Measurements from ENCODE around the gene MAT2A.

Gene MAT2A

DNA sequence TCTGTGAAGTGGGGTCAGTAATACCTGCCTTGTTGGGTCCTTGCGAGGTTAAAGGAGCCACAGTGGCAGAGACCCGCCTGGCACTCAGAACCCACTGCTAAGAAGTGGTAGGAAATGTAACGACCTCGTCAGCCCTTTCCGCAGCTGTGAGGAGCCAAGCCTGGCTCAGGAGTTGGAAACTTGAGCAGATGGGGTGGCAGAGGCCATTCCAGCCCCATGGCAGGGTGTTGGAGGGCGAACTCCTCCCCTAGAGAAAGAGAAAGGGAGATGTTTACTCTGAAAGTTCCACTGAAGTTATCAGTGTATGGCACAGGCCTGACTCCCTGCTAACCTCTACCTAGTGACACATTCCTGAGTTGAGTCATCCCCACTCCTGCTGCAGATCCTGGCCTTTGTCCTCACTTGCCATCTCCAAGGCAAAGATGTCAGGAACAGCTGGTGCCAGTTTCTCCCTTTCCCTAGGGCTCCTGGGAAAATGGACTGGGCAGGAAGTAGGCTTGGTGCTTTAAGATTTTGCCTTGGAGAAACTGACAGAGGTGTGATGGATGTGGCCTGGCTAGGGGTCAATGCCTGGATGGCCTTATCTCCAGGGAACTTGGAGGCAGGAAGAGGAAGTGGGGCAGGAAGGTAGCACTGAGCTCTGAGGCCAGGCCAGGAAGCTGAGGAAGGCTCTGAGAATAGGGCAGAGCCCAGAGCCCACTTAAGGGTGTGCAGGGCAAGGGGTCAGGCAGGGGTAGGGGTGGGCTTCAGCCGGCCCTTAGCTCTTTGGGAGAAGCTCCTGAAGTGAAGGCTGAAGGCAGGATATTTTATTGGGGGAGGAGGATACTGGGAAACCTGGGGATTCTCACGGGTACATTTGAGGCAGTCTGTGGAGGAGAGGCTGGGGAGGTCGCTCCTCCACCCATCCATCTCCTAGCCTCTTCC, 46.2 kb downstream of the MAT2A start:
- no peak for DNase-seq (ENCODE audit: extremely low spot score)
- ChIA-PET POLR2A (interaction anchor here (1.0 to 4.5 kb wide), 2 partner anchors 9 to 17 kb away, joined by 4 to 28 read pairs; partner anchors contain the start of genes RNF181 and TMEM150A), CTCF (no interaction called here)
- TF ChIP-seq SP1 (IDR thresholded peaks at IDR 0.05) = no peak
- TF ChIP-seq ELF4 (IDR thresholded peaks at IDR 0.05) = no peak
- TF ChIP-seq BHLHE40 (IDR thresholded peaks at IDR 0.05; ENCODE audit: borderline replicate concordance) = no peak
- TF ChIP-seq HDGF (IDR thresholded peaks at IDR 0.05; ENCODE audit: borderline replicate concordance) = no peak
- TF ChIP-seq SUZ12 (IDR thresholded peaks at IDR 0.05) = no peak
- TF ChIP-seq FOXM1 (IDR thresholded peaks at IDR 0.05; ENCODE audit: borderline replicate concordance) = no peak
- TF ChIP-seq LEF1 (IDR thresholded peaks at IDR 0.05; ENCODE audit: borderline replicate concordance) = no peak
- TF ChIP-seq FOXK2 (IDR thresholded peaks at IDR 0.05) = no peak
- TF ChIP-seq, protein P1, sequence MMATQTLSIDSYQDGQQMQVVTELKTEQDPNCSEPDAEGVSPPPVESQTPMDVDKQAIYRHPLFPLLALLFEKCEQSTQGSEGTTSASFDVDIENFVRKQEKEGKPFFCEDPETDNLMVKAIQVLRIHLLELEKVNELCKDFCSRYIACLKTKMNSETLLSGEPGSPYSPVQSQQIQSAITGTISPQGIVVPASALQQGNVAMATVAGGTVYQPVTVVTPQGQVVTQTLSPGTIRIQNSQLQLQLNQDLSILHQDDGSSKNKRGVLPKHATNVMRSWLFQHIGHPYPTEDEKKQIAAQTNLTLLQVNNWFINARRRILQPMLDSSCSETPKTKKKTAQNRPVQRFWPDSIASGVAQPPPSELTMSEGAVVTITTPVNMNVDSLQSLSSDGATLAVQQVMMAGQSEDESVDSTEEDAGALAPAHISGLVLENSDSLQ (IDR thresholded peaks at IDR 0.05) = no peak
- TF ChIP-seq CTBP1 (IDR thresholded peaks at IDR 0.05; ENCODE audit: borderline replicate concordance) = no peak
- no peak for TF ChIP-seq ZNF384 (IDR thresholded peaks at IDR 0.05)
- no peak for TF ChIP-seq ARNT (IDR thresholded peaks at IDR 0.05)
- TF ChIP-seq NFRKB (IDR thresholded peaks at IDR 0.05) = no peak
- TF ChIP-seq L3MBTL2 (conservative IDR thresholded peaks at IDR 0.05) = no peak
- no peak for TF ChIP-seq FOXA1 (IDR thresholded peaks at IDR 0.05)
- no peak for TF ChIP-seq TARDBP (IDR thresholded peaks at IDR 0.05)

DNA sequence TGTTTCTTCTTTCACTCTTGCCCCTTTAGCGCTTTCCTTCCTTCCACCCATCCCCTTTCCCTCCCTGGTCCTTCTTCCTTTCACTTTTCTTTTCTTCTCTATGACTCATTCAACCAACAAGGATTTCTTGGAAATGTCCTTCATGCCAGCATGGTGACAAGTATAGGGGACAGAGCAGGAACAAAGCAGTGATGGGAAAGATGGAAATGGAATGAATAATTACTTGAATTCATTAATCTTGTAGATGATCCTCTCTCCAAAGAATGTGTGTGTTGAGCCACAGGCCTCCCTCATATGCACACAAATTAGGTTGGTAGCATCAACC, 46.8 kb downstream of the MAT2A start:
- no peak for TF ChIP-seq CTBP1 (IDR thresholded peaks at IDR 0.05; ENCODE audit: borderline replicate concordance)
- no peak for TF ChIP-seq TARDBP (IDR thresholded peaks at IDR 0.05)
- no peak for TF ChIP-seq ZNF384 (IDR thresholded peaks at IDR 0.05)
- POLR2A ChIA-PET = interaction anchor here (4.5 kb wide), 1 partner anchor 9 kb away, joined by 28 read pairs; the partner anchor contains the start of gene RNF181
- CTCF ChIA-PET = no interaction called here
- no peak for DNase-seq (ENCODE audit: extremely low spot score)

DNA sequence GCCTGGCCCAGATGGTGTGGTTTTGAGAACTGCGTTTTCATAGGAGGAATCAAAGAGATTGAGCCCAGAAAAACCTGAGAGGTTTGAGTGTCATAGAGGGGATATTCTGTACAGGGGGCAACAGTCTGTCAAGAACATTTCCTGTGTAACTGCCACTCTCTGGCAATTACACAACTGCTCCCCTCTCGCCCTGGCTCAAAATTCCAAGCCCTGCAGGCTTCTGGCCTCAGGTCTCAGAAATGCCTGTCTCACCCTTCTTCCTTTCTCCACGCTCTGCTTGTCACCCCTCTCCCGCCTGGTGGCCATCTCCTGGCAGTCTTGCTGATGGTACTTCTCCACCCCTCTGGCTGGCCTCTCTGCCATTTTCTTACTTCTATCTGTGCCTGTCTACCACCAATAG, 49.3 kb downstream of the MAT2A start:
- POLR2A ChIA-PET = interaction anchor here (0.6 to 2.0 kb wide), 2 partner anchors 13 to 28 kb away, joined by 3 to 8 read pairs; partner anchors contain the start of gene GGCX
- TF ChIP-seq FOXK2 (IDR thresholded peaks at IDR 0.05) (no peak), FOXM1 (IDR thresholded peaks at IDR 0.05; ENCODE audit: borderline replicate concordance) (no peak), ELF4 (IDR thresholded peaks at IDR 0.05) (no peak), HDGF (IDR thresholded peaks at IDR 0.05; ENCODE audit: borderline replicate concordance) (no peak), NFRKB (IDR thresholded peaks at IDR 0.05) (no peak), SUZ12 (IDR thresholded peaks at IDR 0.05) (no peak), ARNT (IDR thresholded peaks at IDR 0.05) (no peak), ZNF384 (IDR thresholded peaks at IDR 0.05) (no peak), CTBP1 (IDR thresholded peaks at IDR 0.05; ENCODE audit: borderline replicate concordance) (no peak), TARDBP (IDR thresholded peaks at IDR 0.05) (no peak), SP1 (IDR thresholded peaks at IDR 0.05) (no peak)
- TF ChIP-seq, protein P1 (IDR thresholded peaks at IDR 0.05) = no peak
- no peak for DNase-seq (ENCODE audit: extremely low spot score)
- CTCF ChIA-PET = interaction anchor here (0.6 kb wide), 1 partner anchor 28 kb away, joined by 3 read pairs; no protein-coding TSS in a partner anchor

DNA sequence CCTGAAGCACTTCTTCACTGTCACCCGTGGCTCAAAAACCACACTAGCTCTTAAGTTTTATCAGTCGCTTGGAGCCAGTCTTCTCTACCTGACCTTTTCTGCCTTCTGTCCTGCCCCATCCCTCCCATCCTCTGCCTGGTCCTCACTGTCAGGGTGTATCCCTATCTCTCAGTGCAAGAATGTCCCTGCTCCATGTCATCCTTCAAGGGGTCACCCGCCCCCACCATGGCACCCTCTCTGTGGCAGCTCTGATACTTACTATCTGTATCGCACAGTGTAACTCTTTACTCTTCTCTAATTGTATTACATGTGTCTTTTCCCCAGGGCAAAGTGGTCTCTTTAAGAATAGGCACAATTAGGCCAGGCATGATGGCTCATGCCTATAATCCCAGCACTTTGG, 49.7 kb downstream of the MAT2A start:
- TF ChIP-seq FOXM1 (IDR thresholded peaks at IDR 0.05; ENCODE audit: borderline replicate concordance) (no peak), FOXA1 (IDR thresholded peaks at IDR 0.05) (no peak), SP1 (IDR thresholded peaks at IDR 0.05) (no peak), ARNT (IDR thresholded peaks at IDR 0.05) (no peak), BHLHE40 (IDR thresholded peaks at IDR 0.05; ENCODE audit: borderline replicate concordance) (no peak)
- TF ChIP-seq, protein P1 (IDR thresholded peaks at IDR 0.05) = no peak
- POLR2A ChIA-PET = interaction anchor here (2.0 kb wide), 1 partner anchor 28 kb away, joined by 8 read pairs; the partner anchor contains the start of gene GGCX
- CTCF ChIA-PET = interaction anchor here (0.6 kb wide), 1 partner anchor 28 kb away, joined by 3 read pairs; no protein-coding TSS in a partner anchor
- no peak for DNase-seq (ENCODE audit: extremely low spot score)

DNA sequence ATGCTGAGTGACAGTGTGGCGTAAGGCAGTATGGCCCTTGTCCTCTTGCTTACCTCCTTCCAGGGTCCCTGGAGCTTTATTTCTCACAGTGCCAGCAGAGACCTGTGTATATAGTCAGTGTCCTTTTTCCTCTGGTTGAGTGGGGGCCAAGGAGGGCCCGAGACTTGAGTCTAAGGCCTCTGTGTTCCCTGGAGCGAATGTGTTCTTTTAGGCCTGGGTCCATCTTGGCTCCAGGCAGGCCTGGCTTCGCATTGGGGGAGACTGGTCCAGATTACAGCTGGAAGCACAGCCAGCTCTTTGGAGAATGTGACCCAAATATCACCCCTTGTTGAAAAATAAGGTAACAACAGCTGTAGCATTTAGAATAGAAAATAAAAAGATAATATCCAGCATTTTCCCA, 50.2 kb downstream of the MAT2A start:
- ChIA-PET POLR2A (interaction anchor here (2.0 kb wide), 1 partner anchor 29 kb away, joined by 8 read pairs; the partner anchor contains the start of gene GGCX), CTCF (no interaction called here)
- no peak for TF ChIP-seq SP1 (IDR thresholded peaks at IDR 0.05)
- TF ChIP-seq ARNT (IDR thresholded peaks at IDR 0.05) = no peak
- TF ChIP-seq TARDBP (IDR thresholded peaks at IDR 0.05) = no peak
- TF ChIP-seq ZNF384 (IDR thresholded peaks at IDR 0.05) = no peak
- TF ChIP-seq FOXA1 (IDR thresholded peaks at IDR 0.05) = no peak
- TF ChIP-seq SUZ12 (IDR thresholded peaks at IDR 0.05) = no peak
- TF ChIP-seq LEF1 (IDR thresholded peaks at IDR 0.05; ENCODE audit: borderline replicate concordance) = no peak
- TF ChIP-seq NFRKB (IDR thresholded peaks at IDR 0.05) = no peak
- TF ChIP-seq, protein P1 (IDR thresholded peaks at IDR 0.05) = no peak
- TF ChIP-seq ELF4 (IDR thresholded peaks at IDR 0.05) = no peak
- TF ChIP-seq CTBP1 (IDR thresholded peaks at IDR 0.05; ENCODE audit: borderline replicate concordance) = no peak
- TF ChIP-seq HDGF (IDR thresholded peaks at IDR 0.05; ENCODE audit: borderline replicate concordance) = no peak
- no peak for TF ChIP-seq L3MBTL2 (conservative IDR thresholded peaks at IDR 0.05)
- no peak for TF ChIP-seq BHLHE40 (IDR thresholded peaks at IDR 0.05; ENCODE audit: borderline replicate concordance)
- TF ChIP-seq FOXM1 (IDR thresholded peaks at IDR 0.05; ENCODE audit: borderline replicate concordance) = no peak
- TF ChIP-seq FOXK2 (IDR thresholded peaks at IDR 0.05) = no peak
- no peak for DNase-seq (ENCODE audit: extremely low spot score)
